IPS-20b (cell line): Measurements from ENCODE around the gene URM1.

Source experiments
- H3K27ac ChIP-seq: one replicate; pipeline ENCODE4 v1.5.1; 2013; ENCODE audit warnings: low read length
- H3K27me3 ChIP-seq: 2 replicates; pipeline ENCODE4 v1.6.1; 2013; ENCODE audit warnings: mild to moderate bottlenecking, low read length, inconsistent platforms; ENCODE audit not compliant: insufficient read depth
- H3K36me3 ChIP-seq: 2 replicates; pipeline ENCODE4 v1.6.1; 2013; ENCODE audit warnings: low read depth, mild to moderate bottlenecking, inconsistent platforms, low read length, moderate library complexity; ENCODE audit not compliant: insufficient read depth
- H3K4me1 ChIP-seq: 2 replicates; pipeline ENCODE4 v1.6.1; 2013; ENCODE audit warnings: mild to moderate bottlenecking, control low read depth, inconsistent platforms, low read length, moderate library complexity; ENCODE audit not compliant: insufficient read depth
- H3K4me3 ChIP-seq: 2 replicates; pipeline ENCODE4 v1.5.1; 2013; ENCODE audit warnings: mild to moderate bottlenecking, low read length, inconsistent platforms
- H3K9ac ChIP-seq: 2 replicates; pipeline ENCODE4 v1.6.1; 2013; ENCODE audit warnings: low read depth, mild to moderate bottlenecking, inconsistent platforms, low read length, moderate library complexity
- H3K9me3 ChIP-seq: 2 replicates; pipeline ENCODE4 v1.6.1; 2013; ENCODE audit warnings: mild to moderate bottlenecking, low read depth, low read length, inconsistent platforms; ENCODE audit not compliant: insufficient read depth

Gene URM1

DNA sequence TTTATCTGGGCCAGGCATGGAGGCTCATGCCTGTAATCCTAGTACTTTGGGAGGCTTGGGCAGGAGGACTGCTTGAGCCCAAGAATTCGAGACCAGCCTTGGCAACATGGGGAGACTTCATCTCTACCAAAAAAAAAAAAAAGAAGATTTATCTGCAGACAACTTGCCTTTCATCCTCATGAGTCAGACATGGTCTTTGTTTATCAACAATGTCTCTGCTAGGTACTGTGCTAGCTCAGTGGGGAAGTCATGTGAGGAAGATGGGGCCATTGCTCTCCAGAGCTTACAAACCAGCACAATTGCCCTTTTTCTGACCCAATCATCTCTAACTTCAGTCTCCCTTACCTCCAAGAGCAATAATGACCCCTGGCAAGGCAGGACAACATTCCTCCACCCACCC, 1.6 kb downstream of the URM1 start:
- Histone ChIP-seq H3K36me3 (no peaks in the 10 kb centered on the region), H3K27ac (no peak overlapping the region), H3K9ac (no peak overlapping the region), H3K9me3 (no peaks in the 10 kb centered on the region), H3K4me1 (peaks cover 6% of the 10 kb centered on the region), H3K27me3 (peaks cover 15% of the 10 kb centered on the region), H3K4me3 (no peak overlapping the region)

DNA sequence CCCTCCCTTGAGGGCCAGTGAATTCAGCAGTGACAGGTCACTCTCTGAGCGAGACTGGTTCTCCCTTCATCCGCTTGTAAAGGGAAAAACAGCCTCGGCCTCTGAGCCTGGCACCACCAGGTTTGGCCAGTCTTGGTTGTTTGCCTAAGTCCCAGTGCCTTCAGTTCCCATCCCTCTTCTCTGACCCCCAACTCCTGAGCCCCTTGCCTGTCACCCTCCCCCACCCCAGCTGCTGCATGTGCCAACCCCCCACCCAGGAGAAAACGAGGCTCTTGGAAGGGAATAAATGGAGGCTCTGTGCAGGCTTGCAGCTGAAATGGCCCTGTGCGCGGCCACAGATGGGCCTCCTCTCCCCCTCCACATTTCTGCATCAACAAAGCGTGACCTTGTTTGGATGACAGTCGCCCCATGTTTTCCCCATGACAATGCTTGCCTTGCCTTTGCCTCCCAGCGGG, 3.1 kb downstream of the URM1 start:
- Histone ChIP-seq H3K27ac (no peak overlapping the region), H3K9me3 (no peaks in the 10 kb centered on the region), H3K4me1 (peaks cover 6% of the 10 kb centered on the region), H3K36me3 (peaks cover 7% of the 10 kb centered on the region; the same call in 1 of the 2 replicates), H3K27me3 (peaks cover 4% of the 10 kb centered on the region), H3K4me3 (no peak overlapping the region), H3K9ac (no peak overlapping the region)

DNA sequence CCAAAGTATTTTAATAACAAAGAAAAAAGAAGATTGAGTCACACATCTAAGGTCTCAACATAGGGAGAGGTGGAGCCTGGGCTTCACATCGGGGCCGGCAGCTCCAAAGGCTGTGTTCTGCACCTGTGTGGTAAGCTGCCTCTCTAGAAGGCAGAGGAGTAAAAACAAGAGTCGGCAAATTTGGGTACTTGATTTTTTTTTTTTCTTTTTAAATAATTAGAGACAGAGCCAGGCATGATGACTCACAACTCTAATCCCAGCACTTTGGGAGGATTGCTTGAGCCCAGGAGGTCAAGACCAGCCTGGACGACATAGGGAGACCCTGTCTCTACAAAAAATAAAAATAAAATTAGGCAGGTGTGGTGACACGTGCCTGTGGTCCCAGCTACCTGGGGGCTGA, 4.7 kb downstream of the URM1 start:
- Histone ChIP-seq H3K9me3 (no peaks in the 10 kb centered on the region), H3K36me3 (peaks cover 7% of the 10 kb centered on the region; the same call in 1 of the 2 replicates), H3K27me3 (peaks cover 8% of the 10 kb centered on the region; the same call in 1 of the 2 replicates)

DNA sequence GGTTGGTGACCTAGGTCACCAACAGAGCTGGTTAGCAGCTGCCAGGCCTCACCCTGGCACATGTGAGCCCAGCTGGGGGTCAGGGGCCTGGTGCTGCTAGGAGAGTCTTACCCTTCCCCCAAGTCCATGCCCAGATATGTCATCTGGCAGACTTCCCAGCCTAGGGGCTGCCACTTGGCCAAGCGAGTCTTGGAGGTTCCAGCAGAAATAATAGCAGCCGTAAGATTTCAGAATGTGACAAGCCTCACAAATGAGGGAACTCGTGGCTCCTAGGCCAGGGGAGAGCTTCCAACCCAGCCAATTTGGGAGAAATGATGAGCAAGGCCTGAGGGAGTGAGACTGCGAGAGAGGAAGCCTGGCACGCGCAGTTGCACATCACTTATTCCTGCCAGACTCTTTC, 11.1 kb downstream of the URM1 start:
- Histone ChIP-seq H3K9ac (peak overlapping the region; percentile 20; the same call in 1 of the 2 replicates), H3K4me1 (peaks cover 39% of the 10 kb centered on the region), H3K4me3 (peak overlapping the region; percentile 55), H3K36me3 (peaks cover 11% of the 10 kb centered on the region; the same call in 1 of the 2 replicates), H3K27ac (no peak overlapping the region), H3K9me3 (no peaks in the 10 kb centered on the region), H3K27me3 (peaks cover 69% of the 10 kb centered on the region)

More for the DNA sequence above, 4.7 kb downstream of the URM1 start:
- H3K9ac ChIP-seq = no peak overlapping the region
- no peak overlapping the region for H3K27ac ChIP-seq
- H3K4me1 ChIP-seq = peaks cover 6% of the 10 kb centered on the region; the same call in 1 of the 2 replicates
- H3K4me3 ChIP-seq = no peak overlapping the region

DNA sequence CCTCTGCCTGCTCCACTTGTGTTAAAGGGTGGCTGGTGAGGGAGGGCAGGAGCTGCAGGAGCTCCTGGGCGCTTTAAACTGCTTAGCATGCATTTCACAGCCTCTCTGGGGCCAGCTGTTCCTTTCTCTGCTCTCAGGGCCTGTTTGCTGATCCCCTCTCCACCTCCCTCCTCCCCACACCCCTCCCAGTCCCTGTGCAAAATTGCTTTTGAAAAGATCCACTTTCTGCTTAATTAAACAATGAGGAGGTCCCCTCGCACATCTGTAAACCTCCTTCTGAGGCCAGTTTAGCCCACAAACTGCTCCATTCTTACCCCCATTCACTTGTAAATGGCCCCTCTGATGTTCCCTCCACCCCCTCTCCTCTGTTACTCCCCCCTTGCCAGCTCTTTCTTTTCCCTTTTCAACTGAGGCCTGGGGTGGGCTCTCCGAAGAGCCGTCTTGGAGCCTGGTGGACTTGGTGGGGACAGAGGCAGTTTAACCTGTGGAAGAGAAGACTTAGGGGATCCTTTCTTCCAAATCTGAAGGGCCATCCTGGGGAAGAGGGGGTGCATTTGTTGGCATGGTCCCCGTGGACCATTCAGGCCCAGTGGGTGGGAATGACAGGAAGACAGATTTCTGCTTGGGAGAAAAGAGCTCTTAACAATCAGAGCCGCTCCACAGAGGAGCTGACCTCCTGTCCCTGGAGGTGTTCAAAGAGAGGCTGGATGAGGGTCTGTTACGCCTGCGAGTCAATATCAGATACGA, 12.0 kb downstream of the URM1 start:
- Histone ChIP-seq H3K27me3 (peaks cover 78% of the 10 kb centered on the region), H3K27ac (no peak overlapping the region), H3K4me3 (peak overlapping the region; percentile 55), H3K9me3 (no peaks in the 10 kb centered on the region), H3K9ac (peak overlapping the region; percentile 21; the same call in 1 of the 2 replicates), H3K4me1 (peaks cover 39% of the 10 kb centered on the region), H3K36me3 (peaks cover 20% of the 10 kb centered on the region)

DNA sequence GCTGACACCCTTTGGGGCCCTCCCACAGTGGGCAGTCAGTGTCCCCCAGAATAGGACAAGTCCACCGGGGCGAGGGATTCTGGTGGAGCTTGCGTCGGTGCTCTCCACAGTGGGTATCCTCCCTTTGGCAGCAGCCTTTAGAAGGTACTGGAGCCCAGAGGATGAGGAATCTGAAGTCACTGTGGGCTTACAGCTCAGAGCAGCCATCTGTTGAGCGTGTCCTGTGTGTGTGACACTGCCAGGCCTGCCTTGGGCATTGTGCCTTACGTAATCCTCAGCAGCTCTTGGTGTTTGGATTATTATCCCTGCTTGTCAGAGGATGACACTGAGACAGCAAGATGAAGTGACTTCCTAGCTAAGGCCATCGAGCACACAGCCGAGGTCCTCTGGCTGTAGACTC, 12.6 kb downstream of the URM1 start:
- Histone ChIP-seq H3K9me3 (no peaks in the 10 kb centered on the region), H3K36me3 (peaks cover 22% of the 10 kb centered on the region), H3K27ac (no peak overlapping the region), H3K27me3 (peaks cover 84% of the 10 kb centered on the region), H3K4me3 (peak overlapping the region; percentile 53), H3K9ac (peak overlapping the region; percentile 21; the same call in 1 of the 2 replicates), H3K4me1 (peaks cover 39% of the 10 kb centered on the region)

DNA sequence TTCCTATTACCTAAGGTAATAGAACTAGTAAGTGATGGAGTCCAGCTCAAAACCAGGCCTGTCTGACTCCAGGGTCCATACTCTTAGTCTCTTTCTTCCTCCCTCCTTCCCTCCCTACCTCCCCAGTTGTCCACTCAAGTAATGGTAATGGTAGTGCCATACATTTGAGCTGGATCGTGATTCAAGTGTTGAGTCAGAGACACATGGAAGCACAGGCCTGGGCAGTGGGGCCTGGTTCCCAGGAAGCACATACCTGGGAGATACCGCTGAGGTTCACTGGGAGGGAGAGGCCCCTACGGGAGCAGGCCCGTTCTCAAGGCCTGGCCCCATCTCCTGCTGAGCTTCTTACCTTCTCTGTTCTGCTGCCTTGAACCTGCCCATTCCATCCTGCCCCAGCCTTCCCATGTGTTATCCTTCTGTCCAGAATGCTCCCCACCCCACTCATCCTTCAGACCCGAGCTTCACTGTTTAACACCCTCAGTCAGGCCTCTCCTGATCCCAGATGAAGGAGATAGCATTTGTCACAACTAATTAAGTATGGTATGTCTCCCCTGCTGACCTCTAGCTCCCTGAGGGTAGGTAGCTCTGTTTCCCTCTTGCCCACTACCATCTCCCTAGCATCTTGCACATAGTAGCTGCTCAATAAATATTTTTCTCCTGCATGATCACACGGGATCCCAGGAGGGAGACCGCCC, 13.8 kb downstream of the URM1 start:
- Histone ChIP-seq H3K4me1 (peaks cover 39% of the 10 kb centered on the region), H3K27me3 (peaks cover 96% of the 10 kb centered on the region), H3K36me3 (peaks cover 24% of the 10 kb centered on the region), H3K4me3 (peak overlapping the region; percentile 2), H3K9me3 (no peaks in the 10 kb centered on the region), H3K9ac (no peak overlapping the region), H3K27ac (no peak overlapping the region)

DNA sequence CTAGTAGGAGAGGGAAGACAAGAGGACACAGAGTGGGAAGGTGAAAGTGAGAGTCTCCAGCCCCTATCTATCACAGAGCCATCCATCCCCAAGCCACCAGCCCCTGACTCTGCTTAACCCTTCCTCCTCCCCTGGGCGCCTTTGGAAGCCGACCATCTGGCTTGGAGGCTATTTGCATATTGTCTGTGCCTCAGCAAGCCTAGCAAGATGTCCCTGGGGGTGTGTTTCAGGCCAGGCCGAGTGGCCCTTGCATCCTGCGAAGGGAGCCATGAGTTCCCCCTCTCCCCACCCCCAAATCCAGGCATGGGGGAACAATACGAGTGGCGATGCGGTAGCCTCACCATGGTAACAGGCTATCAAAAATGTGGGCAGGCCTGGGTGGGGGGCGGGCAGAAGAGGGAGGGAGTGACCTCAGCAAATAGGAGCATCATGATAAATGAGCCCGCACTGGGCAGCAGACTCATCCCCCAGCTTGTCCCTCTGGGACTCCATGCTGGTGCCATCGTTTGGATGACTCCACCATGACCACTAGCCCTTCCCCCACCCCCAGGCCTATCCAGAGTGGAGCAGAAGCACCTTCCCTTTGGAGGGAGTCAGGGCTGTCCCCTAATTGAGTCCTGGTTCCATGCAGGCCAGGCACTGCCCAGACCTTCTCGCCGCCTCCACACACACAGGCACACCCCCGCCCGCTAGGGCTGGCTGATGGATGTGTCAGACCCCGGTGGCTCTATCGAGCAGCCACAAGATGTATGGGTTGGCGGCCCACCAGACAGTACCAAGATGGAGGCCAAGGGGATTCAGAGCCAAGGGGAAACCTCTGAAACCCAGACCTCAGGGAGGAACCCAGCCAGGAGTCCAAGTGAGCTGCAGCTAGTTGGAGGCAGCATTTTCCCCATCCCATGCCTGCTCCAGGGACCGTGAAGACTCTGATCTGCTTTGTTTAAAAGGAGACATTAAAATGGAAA, 14.6 kb downstream of the URM1 start:
- no peaks in the 10 kb centered on the region for H3K9me3 ChIP-seq
- H3K36me3 ChIP-seq = peaks cover 24% of the 10 kb centered on the region
- peaks cover 39% of the 10 kb centered on the region for H3K4me1 ChIP-seq
- H3K27me3 ChIP-seq = peaks cover 97% of the 10 kb centered on the region
- peak overlapping the region; percentile 2 for H3K4me3 ChIP-seq
- no peak overlapping the region for H3K9ac ChIP-seq
- H3K27ac ChIP-seq = no peak overlapping the region

DNA sequence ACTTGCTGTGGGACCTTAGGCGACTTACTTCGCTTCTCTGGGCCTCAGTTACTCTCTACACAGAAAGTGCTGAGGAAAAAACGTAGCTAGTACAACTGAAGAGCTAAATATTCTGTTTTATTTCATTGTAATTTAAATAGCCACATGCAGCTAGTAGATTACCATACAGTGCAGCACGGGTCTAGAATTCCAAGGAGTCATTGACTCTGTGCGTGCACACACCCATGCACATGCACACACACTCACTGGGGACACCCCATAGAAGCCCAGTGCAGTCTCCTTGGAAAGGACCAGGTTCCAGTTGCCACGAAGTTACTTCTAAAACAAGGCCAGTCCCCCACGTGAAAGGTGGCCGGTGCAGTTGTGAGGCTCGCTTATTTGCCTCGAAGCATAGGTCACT, 17.0 kb downstream of the URM1 start:
- Histone ChIP-seq H3K9me3 (no peaks in the 10 kb centered on the region; the same call in 1 of the 2 replicates), H3K27ac (no peak overlapping the region), H3K36me3 (peaks cover 24% of the 10 kb centered on the region), H3K4me3 (no peak overlapping the region), H3K9ac (no peak overlapping the region), H3K4me1 (peaks cover 36% of the 10 kb centered on the region), H3K27me3 (peaks cover 100% of the 10 kb centered on the region)

DNA sequence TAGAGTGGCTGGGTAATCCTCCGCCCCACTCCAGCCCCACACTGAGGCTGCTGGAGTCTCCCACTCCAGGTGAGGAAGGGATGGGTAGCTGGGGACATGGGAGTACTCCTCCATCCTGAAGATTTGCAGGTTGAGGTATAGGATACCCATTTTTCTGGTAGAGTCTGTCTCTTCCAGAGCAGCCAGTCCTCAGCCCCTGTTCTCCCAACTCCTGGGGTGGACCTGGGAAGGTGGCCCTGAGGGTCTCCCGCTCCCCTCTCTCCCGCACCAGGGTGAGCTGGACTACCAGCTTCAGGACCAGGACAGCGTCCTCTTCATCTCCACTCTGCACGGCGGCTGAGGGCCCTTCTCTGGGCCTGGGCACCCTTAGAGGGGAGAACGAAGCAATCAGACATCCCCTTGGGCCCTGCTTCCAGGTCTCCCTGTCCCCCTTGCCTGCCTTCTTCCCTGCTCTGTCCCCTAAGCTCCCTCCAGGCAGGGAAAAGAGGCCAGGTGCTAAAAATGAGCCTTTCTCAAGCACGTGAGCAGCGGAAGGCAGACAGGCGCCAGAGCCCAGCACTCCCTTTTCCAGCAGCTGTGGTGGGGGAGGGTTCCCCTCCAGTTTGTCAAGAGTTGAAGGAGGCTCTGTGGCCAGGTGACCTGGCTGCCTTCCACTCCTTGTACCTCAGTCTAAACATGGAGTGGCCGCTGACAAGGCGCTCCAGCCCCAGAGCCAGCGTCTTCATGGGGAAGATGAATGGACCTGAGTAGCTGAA, 18.4 kb downstream of the URM1 start:
- Histone ChIP-seq H3K9ac (no peak overlapping the region), H3K27ac (no peak overlapping the region), H3K4me1 (peaks cover 32% of the 10 kb centered on the region), H3K9me3 (no peaks in the 10 kb centered on the region; the same call in 1 of the 2 replicates), H3K4me3 (no peak overlapping the region), H3K36me3 (peaks cover 24% of the 10 kb centered on the region), H3K27me3 (peaks cover 100% of the 10 kb centered on the region)
